ENCODE data around the gene CENPN.

The CENPN gene

DNA sequence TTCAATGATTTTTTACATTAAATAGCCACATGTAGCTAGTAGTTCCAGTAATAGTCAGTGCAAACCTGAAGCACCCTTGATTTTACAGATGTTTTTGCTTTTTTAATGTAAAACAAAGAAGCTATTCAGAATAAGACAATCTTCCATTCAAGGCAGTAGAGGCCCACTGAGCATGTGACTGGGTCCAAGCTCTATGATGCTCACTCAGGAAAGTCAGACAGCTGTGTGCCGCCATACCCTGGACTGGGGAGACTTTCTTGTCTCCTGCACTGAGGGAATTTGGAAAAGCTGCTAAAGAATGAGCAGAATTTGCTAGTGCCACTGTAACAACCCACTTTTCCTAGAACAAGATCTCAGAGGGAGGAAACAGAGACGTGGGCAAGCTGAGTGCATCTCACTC, 11.5 kb downstream of the CENPN start:
- DNase-seq, result no peak
- Histone ChIP-seq H3K36me3 (peaks cover 69% of the 10 kb centered on the region), H3K4me3 (ENCODE audit: low read depth, low read length) (no peak overlapping the region), H3K27me3 (no peaks in the 10 kb centered on the region), H3K4me1 (no peaks in the 10 kb centered on the region), H3K9me3 (no peaks in the 10 kb centered on the region)
- TF ChIP-seq, protein P1, sequence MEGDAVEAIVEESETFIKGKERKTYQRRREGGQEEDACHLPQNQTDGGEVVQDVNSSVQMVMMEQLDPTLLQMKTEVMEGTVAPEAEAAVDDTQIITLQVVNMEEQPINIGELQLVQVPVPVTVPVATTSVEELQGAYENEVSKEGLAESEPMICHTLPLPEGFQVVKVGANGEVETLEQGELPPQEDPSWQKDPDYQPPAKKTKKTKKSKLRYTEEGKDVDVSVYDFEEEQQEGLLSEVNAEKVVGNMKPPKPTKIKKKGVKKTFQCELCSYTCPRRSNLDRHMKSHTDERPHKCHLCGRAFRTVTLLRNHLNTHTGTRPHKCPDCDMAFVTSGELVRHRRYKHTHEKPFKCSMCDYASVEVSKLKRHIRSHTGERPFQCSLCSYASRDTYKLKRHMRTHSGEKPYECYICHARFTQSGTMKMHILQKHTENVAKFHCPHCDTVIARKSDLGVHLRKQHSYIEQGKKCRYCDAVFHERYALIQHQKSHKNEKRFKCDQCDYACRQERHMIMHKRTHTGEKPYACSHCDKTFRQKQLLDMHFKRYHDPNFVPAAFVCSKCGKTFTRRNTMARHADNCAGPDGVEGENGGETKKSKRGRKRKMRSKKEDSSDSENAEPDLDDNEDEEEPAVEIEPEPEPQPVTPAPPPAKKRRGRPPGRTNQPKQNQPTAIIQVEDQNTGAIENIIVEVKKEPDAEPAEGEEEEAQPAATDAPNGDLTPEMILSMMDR (IDR thresholded peaks at IDR 0.05; ENCODE audit: low read depth, low read length), result no peak

DNA sequence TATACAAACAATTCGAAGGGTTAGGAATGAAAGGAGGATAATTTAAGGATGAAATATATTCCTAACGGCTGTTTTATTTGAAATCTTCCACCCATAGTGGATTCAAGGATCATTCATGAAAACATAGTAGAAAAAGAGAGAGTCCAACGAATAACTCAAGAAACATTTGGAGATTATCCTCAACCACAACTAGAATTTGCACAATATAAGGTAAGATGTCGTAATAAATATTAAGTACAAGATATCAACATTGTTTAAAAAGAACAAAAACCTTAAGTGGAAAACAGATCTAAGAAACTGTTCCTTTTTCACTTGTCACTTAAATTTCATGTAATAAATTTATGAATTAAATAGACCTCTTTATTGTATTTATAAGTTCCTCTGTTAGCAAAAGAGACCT, 19.4 kb downstream of the CENPN start:
- no peaks in the 10 kb centered on the region for H3K27me3 ChIP-seq
- H3K9me3 ChIP-seq, result no peaks in the 10 kb centered on the region
- no peaks in the 10 kb centered on the region for H3K4me1 ChIP-seq
- H3K4me3 ChIP-seq (ENCODE audit: low read depth, low read length), result no peak overlapping the region
- DNase-seq, result no peak
- TF ChIP-seq, protein P1 (IDR thresholded peaks at IDR 0.05; ENCODE audit: low read depth, low read length), result no peak
- peaks cover 44% of the 10 kb centered on the region for H3K36me3 ChIP-seq

DNA sequence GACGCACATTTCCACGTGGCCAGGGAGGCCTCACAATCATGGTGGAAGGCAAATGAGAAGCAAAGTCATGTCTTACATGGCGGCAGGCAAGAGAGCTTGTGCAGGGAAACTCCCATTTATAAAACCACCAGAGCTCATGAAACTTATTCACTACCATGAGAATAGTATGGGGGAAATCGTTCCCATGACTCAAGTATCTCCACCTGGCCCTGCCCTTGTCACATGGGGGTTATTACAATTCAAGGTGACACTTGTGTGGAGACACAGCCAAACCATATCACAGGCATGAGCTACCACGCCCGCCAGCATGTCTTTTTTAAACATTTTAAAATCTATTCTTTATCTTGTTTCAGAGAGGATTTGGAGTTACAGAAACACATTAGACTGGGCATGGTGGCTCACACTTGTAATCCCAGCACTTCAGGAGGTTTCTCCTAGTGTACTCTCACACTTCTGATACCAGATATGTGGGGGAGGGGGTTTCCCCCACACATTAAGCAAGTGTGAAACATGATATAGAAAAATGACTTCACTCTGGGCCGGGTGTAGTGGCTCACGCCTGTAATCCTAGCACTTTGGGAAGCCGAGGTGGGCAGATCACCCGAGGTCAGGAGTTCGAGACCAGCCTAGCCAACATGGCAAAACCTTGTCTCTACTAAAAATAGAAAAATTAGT, 23.1 kb downstream of the CENPN start:
- no peak for DNase-seq
- TF ChIP-seq, protein P1 (IDR thresholded peaks at IDR 0.05; ENCODE audit: low read depth, low read length), result no peak
- Histone ChIP-seq H3K4me3 (ENCODE audit: low read depth, low read length) (no peak overlapping the region), H3K4me1 (no peaks in the 10 kb centered on the region), H3K27me3 (no peaks in the 10 kb centered on the region), H3K9me3 (no peaks in the 10 kb centered on the region), H3K36me3 (peaks cover 30% of the 10 kb centered on the region)

DNA sequence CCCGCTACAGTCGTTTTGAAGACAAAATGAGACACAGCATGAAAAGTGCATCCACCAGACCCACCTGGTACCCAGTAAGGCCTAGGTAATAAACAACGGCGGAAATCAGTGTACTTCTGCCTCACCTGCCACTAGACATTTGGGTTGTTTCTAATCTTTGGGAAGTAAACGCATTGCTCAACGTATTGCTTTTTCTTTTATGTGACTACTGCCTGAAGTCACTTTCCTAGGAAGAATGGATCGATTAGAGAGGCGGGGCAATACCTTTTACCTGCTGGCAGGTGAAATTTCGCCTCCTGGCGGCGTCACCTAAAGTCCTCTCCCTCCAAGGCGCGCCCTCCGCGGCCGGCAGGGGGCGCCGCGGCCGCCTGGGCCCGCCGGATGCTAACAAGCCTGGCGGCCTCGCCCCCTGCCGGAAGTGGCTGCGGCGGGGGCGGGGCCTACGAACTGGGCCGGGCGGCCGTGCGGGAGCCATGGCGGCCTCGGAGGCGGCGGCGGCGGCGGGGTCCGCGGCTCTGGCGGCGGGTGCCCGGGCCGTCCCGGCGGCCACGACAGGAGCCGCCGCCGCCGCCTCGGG, 28.5 kb downstream of the CENPN start, which contains the start of gene ATMIN:
ATMIN (plus strand) TSS at position 445 of the 577 bp plus-strand sequence; CDS start at position 474, 29 bp downstream.
- Histone ChIP-seq H3K27me3 (no peaks in the 10 kb centered on the region), H3K36me3 (peaks cover 4% of the 10 kb centered on the region; the same call in 1 of the 2 replicates), H3K4me1 (no peaks in the 10 kb centered on the region; the same call in 1 of the 2 replicates), H3K9me3 (no peaks in the 10 kb centered on the region; the same call in 1 of the 2 replicates), H3K4me3 (ENCODE audit: low read depth, low read length) (peak within 1 kb of the TSS; percentile 82)
- TF ChIP-seq, protein P1 (IDR thresholded peaks at IDR 0.05; ENCODE audit: low read depth, low read length), result peak; percentile 93
- DNase-seq, result peak; percentile 91

DNA sequence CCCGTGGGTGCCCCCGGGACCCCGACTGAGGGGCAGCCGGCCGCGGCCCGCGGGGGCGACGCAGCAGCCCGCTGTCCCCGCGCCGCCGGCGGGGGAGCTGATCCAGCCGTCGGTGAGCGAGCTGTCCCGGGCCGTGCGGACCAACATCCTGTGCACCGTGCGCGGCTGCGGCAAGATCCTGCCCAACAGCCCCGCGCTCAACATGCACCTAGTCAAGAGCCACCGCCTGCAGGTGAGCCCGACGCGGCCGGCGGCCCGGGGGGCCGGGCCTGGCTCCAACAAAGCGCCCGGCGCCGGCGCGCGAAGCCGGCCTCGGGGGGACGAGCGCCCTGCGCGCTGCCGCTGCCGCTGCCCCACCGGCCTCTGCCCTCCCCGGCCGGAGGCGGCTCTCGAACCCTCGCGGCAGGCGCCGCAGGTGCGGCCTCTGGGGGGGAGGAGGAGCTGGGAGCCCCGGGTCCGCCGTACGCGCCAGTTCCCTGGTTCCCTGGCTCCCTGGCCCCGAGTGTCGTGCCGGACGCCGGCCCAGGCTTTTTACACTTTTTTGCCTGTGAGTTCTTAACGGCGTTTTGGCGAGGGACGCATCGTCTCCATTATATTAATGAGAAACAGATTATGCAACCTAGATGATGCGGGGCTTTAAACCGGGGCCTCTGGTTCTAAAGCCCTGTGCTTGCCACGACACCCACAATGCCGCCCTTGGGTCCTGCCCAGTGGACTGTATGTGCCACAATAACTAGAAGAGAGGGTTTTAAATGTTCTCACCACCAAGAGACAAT, 29.1 kb downstream of the CENPN start:
- H3K4me3 ChIP-seq (ENCODE audit: low read depth, low read length), result peak overlapping the region; percentile 82
- TF ChIP-seq, protein P1 (IDR thresholded peaks at IDR 0.05; ENCODE audit: low read depth, low read length), result no peak

More for the DNA sequence above, 29.1 kb downstream of the CENPN start:
- Histone ChIP-seq H3K9me3 (no peaks in the 10 kb centered on the region; the same call in 1 of the 2 replicates), H3K4me1 (no peaks in the 10 kb centered on the region; the same call in 1 of the 2 replicates), H3K27me3 (no peaks in the 10 kb centered on the region), H3K36me3 (peaks cover 7% of the 10 kb centered on the region)
- peak; percentile 37 for DNase-seq

All from BE2C (cell line).